HEK293 (cell line): ENCODE data around the gene LASP1.

Experiments used
- CTCF ChIA-PET: fragments of 350-600 bp; formaldehyde crosslinking; extraction: SDS; loops from one replicate; lab custom pipeline; 2021; ENCODE audit warnings: antibody characterized with exemption; lab: Yijun Ruan, JAX
- POLR2A ChIA-PET: fragments of 300-600 bp; formaldehyde crosslinking; extraction: SDS; loops from one replicate; lab custom pipeline; 2020; ENCODE audit warnings: antibody characterized with exemption, inconsistent platforms; lab: Yijun Ruan, JAX
- H3K27ac ChIP-seq: fragments of 200-500 bp; sonication (Bioruptor generic); 2 replicates; pipeline ENCODE4 v1.5.1; 2014; ENCODE audit warnings: low read depth, low read length, control low read depth, inconsistent platforms; ENCODE audit errors: extremely low read depth
- H3K36me3 ChIP-seq, 2 experiments: fragments of 200-500 bp in 1 of 2; sonication (Bioruptor generic) in 1 of 2; 1 replicate in 1 of 2; 2 replicates in 1 of 2; pipeline ENCODE4 v1.5.1; 2014 to 2017; ENCODE audit warnings: inconsistent platforms in 2 of 2, low read length in 2 of 2; ENCODE audit not compliant: control insufficient read depth in 2 of 2, insufficient read depth in 1 of 2
- H3K4me1 ChIP-seq: fragments of 200-500 bp; sonication (Bioruptor generic); 2 replicates; pipeline ENCODE4 v1.5.1; 2014; ENCODE audit warnings: mild to moderate bottlenecking, low read length, inconsistent platforms; ENCODE audit not compliant: control insufficient read depth, insufficient read depth
- H3K4me3 ChIP-seq: 2 replicates; pipeline ENCODE4 v1.5.1; 2011; ENCODE audit warnings: low read depth, mild to moderate bottlenecking, control low read depth, low read length, moderate library complexity
- H3K9me3 ChIP-seq: fragments of 200-500 bp; sonication (Bioruptor generic); 2 replicates; pipeline ENCODE4 v1.5.1; 2014; ENCODE audit warnings: low read depth, low read length, inconsistent platforms; ENCODE audit not compliant: control insufficient read depth, insufficient read depth
- BCL11B ChIP-seq: fragments of 450-650 bp; formaldehyde crosslinking; IDR thresholded peaks from 2 replicates; pipeline ENCODE4 v1.5.1; 2016; ENCODE audit warnings: low read depth, missing biosample characterization, missing genetic modification characterization
- GLI4 ChIP-seq: fragments of 450-650 bp; formaldehyde crosslinking; IDR thresholded peaks from 2 replicates; pipeline ENCODE4 v1.5.1; 2016; ENCODE audit warnings: missing biosample characterization, missing genetic modification characterization
- HOXA7 ChIP-seq: sonication (generic); formaldehyde crosslinking; IDR thresholded peaks from 2 replicates; pipeline ENCODE4 v1.8.1; 2022; ENCODE audit warnings: missing genetic modification reagents, borderline replicate concordance
- KLF17 ChIP-seq: fragments of 450-650 bp; formaldehyde crosslinking; IDR thresholded peaks from 2 replicates; pipeline ENCODE4 v1.5.1; 2016; ENCODE audit warnings: missing biosample characterization, missing genetic modification characterization
- KLF8 ChIP-seq: fragments of 450-650 bp; formaldehyde crosslinking; IDR thresholded peaks from 2 replicates; pipeline ENCODE4 v1.5.1; 2016; ENCODE audit warnings: missing biosample characterization, missing genetic modification characterization
- TCF7L2 ChIP-seq: IDR thresholded peaks from 2 replicates; pipeline ENCODE4 v1.6.1; 2011; ENCODE audit warnings: low read depth, mild to moderate bottlenecking, inconsistent platforms, low read length, moderate library complexity, borderline replicate concordance
- ZBTB26 ChIP-seq: fragments of 450-650 bp; formaldehyde crosslinking; optimal IDR thresholded peaks from 2 replicates; pipeline ENCODE3; 2016; ENCODE audit warnings: missing biosample characterization, mild to moderate bottlenecking, missing genetic modification characterization
- ZBTB7A ChIP-seq: fragments of 450-650 bp; formaldehyde crosslinking; IDR thresholded peaks from 2 replicates; pipeline ENCODE4 v1.5.1; 2016; ENCODE audit warnings: low read depth, missing biosample characterization, missing genetic modification characterization
- ZNF10 ChIP-seq: fragments of 450-650 bp; formaldehyde crosslinking; IDR thresholded peaks from 2 replicates; pipeline ENCODE4 v1.5.1; 2017; ENCODE audit warnings: missing biosample characterization, missing genetic modification characterization
- ZNF132 ChIP-seq: fragments of 450-650 bp; formaldehyde crosslinking; IDR thresholded peaks from 2 replicates; pipeline ENCODE4 v1.5.1; 2017; ENCODE audit warnings: missing biosample characterization, missing genetic modification characterization, borderline replicate concordance
- ZNF140 ChIP-seq: fragments of 450-650 bp; formaldehyde crosslinking; IDR thresholded peaks from 2 replicates; pipeline ENCODE4 v1.5.1; 2016; ENCODE audit warnings: missing biosample characterization, missing genetic modification characterization
- ZNF16 ChIP-seq: fragments of 450-650 bp; formaldehyde crosslinking; IDR thresholded peaks from 2 replicates; pipeline ENCODE4 v1.5.1; 2016; ENCODE audit warnings: low read depth, missing biosample characterization, missing genetic modification characterization
- ZNF280D ChIP-seq: fragments of 450-650 bp; formaldehyde crosslinking; IDR thresholded peaks from 2 replicates; pipeline ENCODE4 v1.5.1; 2016; ENCODE audit warnings: missing biosample characterization, missing genetic modification characterization
- ZNF341 ChIP-seq: fragments of 450-650 bp; formaldehyde crosslinking; IDR thresholded peaks from 2 replicates; pipeline ENCODE4; 2016; ENCODE audit warnings: low read depth, missing biosample characterization, missing genetic modification characterization
- ZNF404 ChIP-seq: fragments of 450-650 bp; formaldehyde crosslinking; IDR thresholded peaks from 2 replicates; pipeline ENCODE4 v1.5.1; 2017; ENCODE audit warnings: missing biosample characterization, missing genetic modification characterization
- ZNF514 ChIP-seq: fragments of 450-650 bp; formaldehyde crosslinking; IDR thresholded peaks from 2 replicates; pipeline ENCODE4 v1.5.1; 2016; ENCODE audit warnings: missing biosample characterization, missing genetic modification characterization
- ZNF664 ChIP-seq: fragments of 450-650 bp; formaldehyde crosslinking; IDR thresholded peaks from 2 replicates; pipeline ENCODE4 v1.5.1; 2016; ENCODE audit warnings: missing biosample characterization, missing genetic modification characterization
- ZNF837 ChIP-seq: fragments of 450-650 bp; formaldehyde crosslinking; IDR thresholded peaks from 2 replicates; pipeline ENCODE4 v1.5.1; 2016; ENCODE audit warnings: missing biosample characterization, missing genetic modification characterization
- TF ChIP-seq, protein P1 (sequence below): fragments of 450-650 bp; formaldehyde crosslinking; IDR thresholded peaks from 2 replicates; pipeline ENCODE4 v1.5.1; 2016; ENCODE audit warnings: missing biosample characterization, missing genetic modification characterization, borderline replicate concordance
- TF ChIP-seq, protein P2 (sequence below): fragments of 450-650 bp; formaldehyde crosslinking; IDR thresholded peaks from 2 replicates; pipeline ENCODE4 v1.5.1; 2017; ENCODE audit warnings: missing biosample characterization, missing genetic modification characterization
- TF ChIP-seq, protein P3 (sequence below): fragments of 450-650 bp; formaldehyde crosslinking; IDR thresholded peaks from 2 replicates; pipeline ENCODE4 v1.5.1; 2017; ENCODE audit warnings: missing biosample characterization, missing genetic modification characterization

The LASP1 gene

DNA sequence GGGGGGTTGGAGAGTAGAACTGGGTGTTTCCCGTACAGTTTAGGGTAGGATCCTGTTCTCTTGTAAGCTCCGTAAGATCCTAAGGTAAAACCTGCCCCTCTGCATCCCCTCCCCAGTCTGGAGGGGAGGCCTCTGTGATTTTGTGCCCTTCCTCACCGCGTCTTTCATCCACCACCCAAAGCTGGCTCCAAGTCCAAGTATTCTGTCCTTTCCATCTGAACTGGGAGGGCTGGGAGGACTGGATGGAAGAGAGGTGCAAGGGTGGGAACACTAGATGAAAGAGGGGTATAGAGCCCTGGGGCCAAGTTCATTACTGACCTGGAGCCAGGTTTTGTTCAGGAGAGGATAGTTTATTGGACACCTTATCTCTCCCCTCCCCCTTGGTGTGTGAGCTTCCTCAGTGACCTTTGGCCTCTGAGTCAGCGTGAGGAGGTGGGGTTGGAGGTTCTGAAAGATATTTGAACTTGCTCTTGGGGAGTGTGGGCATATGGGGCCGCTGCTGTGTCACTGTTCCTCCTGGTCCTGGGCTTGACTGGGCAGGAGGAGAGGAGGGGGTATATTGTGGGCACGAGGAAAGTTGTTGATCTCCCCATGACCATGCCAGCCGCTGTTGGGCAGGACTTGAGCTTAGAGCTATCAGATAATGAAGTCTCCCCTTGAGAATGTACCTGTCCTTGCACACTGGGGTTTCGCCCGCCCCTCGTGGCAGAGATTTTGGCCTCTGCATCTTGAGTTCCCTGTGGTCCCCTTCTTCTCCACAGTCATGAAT, 1.6 kb downstream of the LASP1 start:
- Histone ChIP-seq H3K27ac (peak overlapping the region; percentile 76), H3K9me3 (no peaks in the 10 kb centered on the region), H3K4me1 (peaks cover 12% of the 10 kb centered on the region), H3K4me3 (peak overlapping the region; percentile 94), H3K36me3 (no peaks in the 10 kb centered on the region)
- POLR2A ChIA-PET: interaction anchor here (0.7 to 4.1 kb wide), 16 partner anchors 8 to 328 kb away, joined by 3 to 62 read pairs (median 8); partner anchors contain the start of genes CWC25, LASP1NB, PLXDC1 and PSMB3
- CTCF ChIA-PET: interaction anchor here (0.7 to 5.8 kb wide), 10 partner anchors 9 to 528 kb away, joined by 3 to 24 read pairs (median 3); partner anchors contain the start of gene LASP1NB
- TF ChIP-seq ZNF404 (tag by site-specific recombination) (no peak), ZBTB26 (tag by site-specific recombination) (no peak), BCL11B (tag by site-specific recombination) (peak; percentile 57; the same call in 1 of the 2 replicates), ZNF664 (no peak), ZNF280D (tag by site-specific recombination) (no peak), ZNF132 (tag by site-specific recombination) (no peak), HOXA7 (CRISPR knock-in tag) (no peak), KLF17 (tag by site-specific recombination) (peak; percentile 79), ZNF837 (no peak), TCF7L2 (no peak), ZBTB7A (tag by site-specific recombination) (no peak), ZNF16 (no peak), GLI4 (tag by site-specific recombination) (no peak), KLF8 (tag by site-specific recombination) (peak; percentile 56; the same call in 1 of the 2 replicates), ZNF10 (tag by site-specific recombination) (no peak), ZNF140 (tag by site-specific recombination) (no peak), ZNF514 (no peak), ZNF341 (tag by site-specific recombination) (no peak)
- TF ChIP-seq, protein P1, sequence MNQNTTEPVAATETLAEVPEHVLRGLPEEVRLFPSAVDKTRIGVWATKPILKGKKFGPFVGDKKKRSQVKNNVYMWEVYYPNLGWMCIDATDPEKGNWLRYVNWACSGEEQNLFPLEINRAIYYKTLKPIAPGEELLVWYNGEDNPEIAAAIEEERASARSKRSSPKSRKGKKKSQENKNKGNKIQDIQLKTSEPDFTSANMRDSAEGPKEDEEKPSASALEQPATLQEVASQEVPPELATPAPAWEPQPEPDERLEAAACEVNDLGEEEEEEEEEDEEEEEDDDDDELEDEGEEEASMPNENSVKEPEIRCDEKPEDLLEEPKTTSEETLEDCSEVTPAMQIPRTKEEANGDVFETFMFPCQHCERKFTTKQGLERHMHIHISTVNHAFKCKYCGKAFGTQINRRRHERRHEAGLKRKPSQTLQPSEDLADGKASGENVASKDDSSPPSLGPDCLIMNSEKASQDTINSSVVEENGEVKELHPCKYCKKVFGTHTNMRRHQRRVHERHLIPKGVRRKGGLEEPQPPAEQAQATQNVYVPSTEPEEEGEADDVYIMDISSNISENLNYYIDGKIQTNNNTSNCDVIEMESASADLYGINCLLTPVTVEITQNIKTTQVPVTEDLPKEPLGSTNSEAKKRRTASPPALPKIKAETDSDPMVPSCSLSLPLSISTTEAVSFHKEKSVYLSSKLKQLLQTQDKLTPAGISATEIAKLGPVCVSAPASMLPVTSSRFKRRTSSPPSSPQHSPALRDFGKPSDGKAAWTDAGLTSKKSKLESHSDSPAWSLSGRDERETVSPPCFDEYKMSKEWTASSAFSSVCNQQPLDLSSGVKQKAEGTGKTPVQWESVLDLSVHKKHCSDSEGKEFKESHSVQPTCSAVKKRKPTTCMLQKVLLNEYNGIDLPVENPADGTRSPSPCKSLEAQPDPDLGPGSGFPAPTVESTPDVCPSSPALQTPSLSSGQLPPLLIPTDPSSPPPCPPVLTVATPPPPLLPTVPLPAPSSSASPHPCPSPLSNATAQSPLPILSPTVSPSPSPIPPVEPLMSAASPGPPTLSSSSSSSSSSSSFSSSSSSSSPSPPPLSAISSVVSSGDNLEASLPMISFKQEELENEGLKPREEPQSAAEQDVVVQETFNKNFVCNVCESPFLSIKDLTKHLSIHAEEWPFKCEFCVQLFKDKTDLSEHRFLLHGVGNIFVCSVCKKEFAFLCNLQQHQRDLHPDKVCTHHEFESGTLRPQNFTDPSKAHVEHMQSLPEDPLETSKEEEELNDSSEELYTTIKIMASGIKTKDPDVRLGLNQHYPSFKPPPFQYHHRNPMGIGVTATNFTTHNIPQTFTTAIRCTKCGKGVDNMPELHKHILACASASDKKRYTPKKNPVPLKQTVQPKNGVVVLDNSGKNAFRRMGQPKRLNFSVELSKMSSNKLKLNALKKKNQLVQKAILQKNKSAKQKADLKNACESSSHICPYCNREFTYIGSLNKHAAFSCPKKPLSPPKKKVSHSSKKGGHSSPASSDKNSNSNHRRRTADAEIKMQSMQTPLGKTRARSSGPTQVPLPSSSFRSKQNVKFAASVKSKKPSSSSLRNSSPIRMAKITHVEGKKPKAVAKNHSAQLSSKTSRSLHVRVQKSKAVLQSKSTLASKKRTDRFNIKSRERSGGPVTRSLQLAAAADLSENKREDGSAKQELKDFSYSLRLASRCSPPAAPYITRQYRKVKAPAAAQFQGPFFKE (tag by site-specific recombination): no peak
- TF ChIP-seq, protein P2, sequence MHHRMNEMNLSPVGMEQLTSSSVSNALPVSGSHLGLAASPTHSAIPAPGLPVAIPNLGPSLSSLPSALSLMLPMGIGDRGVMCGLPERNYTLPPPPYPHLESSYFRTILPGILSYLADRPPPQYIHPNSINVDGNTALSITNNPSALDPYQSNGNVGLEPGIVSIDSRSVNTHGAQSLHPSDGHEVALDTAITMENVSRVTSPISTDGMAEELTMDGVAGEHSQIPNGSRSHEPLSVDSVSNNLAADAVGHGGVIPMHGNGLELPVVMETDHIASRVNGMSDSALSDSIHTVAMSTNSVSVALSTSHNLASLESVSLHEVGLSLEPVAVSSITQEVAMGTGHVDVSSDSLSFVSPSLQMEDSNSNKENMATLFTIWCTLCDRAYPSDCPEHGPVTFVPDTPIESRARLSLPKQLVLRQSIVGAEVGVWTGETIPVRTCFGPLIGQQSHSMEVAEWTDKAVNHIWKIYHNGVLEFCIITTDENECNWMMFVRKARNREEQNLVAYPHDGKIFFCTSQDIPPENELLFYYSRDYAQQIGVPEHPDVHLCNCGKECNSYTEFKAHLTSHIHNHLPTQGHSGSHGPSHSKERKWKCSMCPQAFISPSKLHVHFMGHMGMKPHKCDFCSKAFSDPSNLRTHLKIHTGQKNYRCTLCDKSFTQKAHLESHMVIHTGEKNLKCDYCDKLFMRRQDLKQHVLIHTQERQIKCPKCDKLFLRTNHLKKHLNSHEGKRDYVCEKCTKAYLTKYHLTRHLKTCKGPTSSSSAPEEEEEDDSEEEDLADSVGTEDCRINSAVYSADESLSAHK: peak; percentile 10; the same call in 1 of the 2 replicates
- TF ChIP-seq, protein P3, sequence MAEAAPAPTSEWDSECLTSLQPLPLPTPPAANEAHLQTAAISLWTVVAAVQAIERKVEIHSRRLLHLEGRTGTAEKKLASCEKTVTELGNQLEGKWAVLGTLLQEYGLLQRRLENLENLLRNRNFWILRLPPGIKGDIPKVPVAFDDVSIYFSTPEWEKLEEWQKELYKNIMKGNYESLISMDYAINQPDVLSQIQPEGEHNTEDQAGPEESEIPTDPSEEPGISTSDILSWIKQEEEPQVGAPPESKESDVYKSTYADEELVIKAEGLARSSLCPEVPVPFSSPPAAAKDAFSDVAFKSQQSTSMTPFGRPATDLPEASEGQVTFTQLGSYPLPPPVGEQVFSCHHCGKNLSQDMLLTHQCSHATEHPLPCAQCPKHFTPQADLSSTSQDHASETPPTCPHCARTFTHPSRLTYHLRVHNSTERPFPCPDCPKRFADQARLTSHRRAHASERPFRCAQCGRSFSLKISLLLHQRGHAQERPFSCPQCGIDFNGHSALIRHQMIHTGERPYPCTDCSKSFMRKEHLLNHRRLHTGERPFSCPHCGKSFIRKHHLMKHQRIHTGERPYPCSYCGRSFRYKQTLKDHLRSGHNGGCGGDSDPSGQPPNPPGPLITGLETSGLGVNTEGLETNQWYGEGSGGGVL (tag by site-specific recombination): peak; percentile 84
